Trophoblast cell (in vitro differentiated cells and primary cell): ENCODE measurements around the gene ZSCAN21.

Experiments
- DNase-seq, 2 donors: peaks; one replicate each; pipeline ENCODE4 v3.0.0-alpha.2; 2016
- H2AFZ ChIP-seq: 2 replicates; pipeline ENCODE4 v1.6.1; 2013; ENCODE audit warnings: low read length, moderate library complexity, mild to moderate bottlenecking; ENCODE audit not compliant: insufficient read depth, poor library complexity
- H2AK5ac ChIP-seq: 2 replicates; pipeline ENCODE4 v1.6.1; 2013; ENCODE audit warnings: mild to moderate bottlenecking, low read length
- H2BK120ac ChIP-seq: 2 replicates; pipeline ENCODE4 v1.6.1; 2013; ENCODE audit warnings: low read length, mild to moderate bottlenecking, moderate library complexity; ENCODE audit not compliant: insufficient read depth, poor library complexity
- H2BK12ac ChIP-seq: 2 replicates; pipeline ENCODE4 v1.6.1; 2013; ENCODE audit warnings: mild to moderate bottlenecking, low read length, moderate library complexity
- H2BK5ac ChIP-seq: 2 replicates; pipeline ENCODE4 v1.6.1; 2013; ENCODE audit warnings: low read length, low read depth, moderate library complexity, mild to moderate bottlenecking; ENCODE audit not compliant: poor library complexity
- H3K14ac ChIP-seq: 2 replicates; pipeline ENCODE4 v1.6.1; 2013; ENCODE audit warnings: mild to moderate bottlenecking, low read length
- H3K18ac ChIP-seq: 2 replicates; pipeline ENCODE4 v1.6.1; 2013; ENCODE audit warnings: mild to moderate bottlenecking, low read length
- H3K23ac ChIP-seq: 2 replicates; pipeline ENCODE4 v1.6.1; 2013; ENCODE audit warnings: low read length
- H3K27ac ChIP-seq: 2 replicates; pipeline ENCODE4 v1.5.1; 2013; ENCODE audit warnings: low read depth, mild to moderate bottlenecking, inconsistent platforms, low read length, moderate library complexity
- H3K27me3 ChIP-seq: 2 replicates; pipeline ENCODE4 v1.6.1; 2013; ENCODE audit warnings: inconsistent platforms, mild to moderate bottlenecking, low read length, moderate library complexity; ENCODE audit not compliant: insufficient read depth
- H3K36me3 ChIP-seq, 2 experiments: 1 replicate in 1 of 2; 2 replicates in 1 of 2; pipeline ENCODE4 v1.6.1; 2013; ENCODE audit warnings: low read length in 2 of 2, mild to moderate bottlenecking in 2 of 2, moderate library complexity in 1 of 2; ENCODE audit not compliant: insufficient read depth in 2 of 2, control insufficient read depth in 1 of 2
- H3K4ac ChIP-seq: 2 replicates; pipeline ENCODE4 v1.6.1; 2013; ENCODE audit warnings: low read depth, mild to moderate bottlenecking, low read length, moderate library complexity
- H3K4me1 ChIP-seq, 2 experiments: 1 replicate in 1 of 2; 2 replicates in 1 of 2; pipeline ENCODE4 v1.6.1; 2013; ENCODE audit warnings: low read length in 2 of 2, mild to moderate bottlenecking in 2 of 2, moderate library complexity in 1 of 2; ENCODE audit not compliant: insufficient read depth in 2 of 2, control insufficient read depth in 1 of 2
- H3K4me2 ChIP-seq: 2 replicates; pipeline ENCODE4 v1.6.1; 2013; ENCODE audit warnings: inconsistent platforms, mild to moderate bottlenecking, low read length, moderate library complexity
- H3K4me3 ChIP-seq: 2 replicates; pipeline ENCODE4 v1.5.1; 2013; ENCODE audit warnings: mild to moderate bottlenecking, low read depth, low read length, inconsistent platforms
- H3K79me1 ChIP-seq: one replicate; pipeline ENCODE4 v1.6.1; 2013; ENCODE audit warnings: low read length
- H3K79me2 ChIP-seq: 2 replicates; pipeline ENCODE4 v1.6.1; 2013; ENCODE audit warnings: low read length, mild to moderate bottlenecking; ENCODE audit not compliant: control insufficient read depth, insufficient read depth, poor library complexity
- H3K9ac ChIP-seq: 2 replicates; pipeline ENCODE4 v1.6.1; 2013; ENCODE audit warnings: mild to moderate bottlenecking, low read length
- H3K9me3 ChIP-seq: 2 replicates; pipeline ENCODE4 v1.6.1; 2013; ENCODE audit warnings: low read depth, mild to moderate bottlenecking, control low read depth, inconsistent platforms, low read length; ENCODE audit not compliant: insufficient read depth
- H4K12ac ChIP-seq: 2 replicates; pipeline ENCODE4 v1.6.1; 2013; ENCODE audit warnings: low read depth, mild to moderate bottlenecking, low read length, moderate library complexity
- H4K8ac ChIP-seq: 2 replicates; pipeline ENCODE4 v1.6.1; 2013; ENCODE audit warnings: low read depth, mild to moderate bottlenecking, low read length, moderate library complexity
- H4K91ac ChIP-seq: one replicate; pipeline ENCODE4 v1.6.1; 2013; ENCODE audit warnings: low read depth, mild to moderate bottlenecking, low read length, moderate library complexity
- WGBS: extraction: QIAGEN DNeasy Blood & Tissue Kit; methylation state at CpG from one replicate; pipeline ENCODE4 v1.1.7; 2013; ENCODE audit warnings: missing lambda C conversion rate; ENCODE audit not compliant: insufficient read length, insufficient coverage; ENCODE audit errors: extremely low coverage; 5-methylcytosine and 5-hydroxymethylcytosine counted together

ZSCAN21 gene

GRCh38 chr7:100087055-100087750, 37.6 kb downstream of the ZSCAN21 start:
- peak overlapping the region; percentile 25 for H2BK5ac ChIP-seq
- H3K79me2 ChIP-seq, result peaks cover 6% of the 10 kb centered on the region
- DNase-seq, result peak; percentile 64 to 87
- no peaks in the 10 kb centered on the region for H3K9me3 ChIP-seq
- no peak overlapping the region for H2AK5ac ChIP-seq
- H2AFZ ChIP-seq, result no peak overlapping the region
- no peak overlapping the region for H3K9ac ChIP-seq
- H2BK12ac ChIP-seq, result no peak overlapping the region
- peaks cover 13 to 19% of the 10 kb centered on the region in 2 experiments for H3K36me3 ChIP-seq
- H3K27me3 ChIP-seq, result no peaks in the 10 kb centered on the region
- no CpG with 5 or more reads among the region's 10 CpGs for WGBS
- peaks cover 17% of the 10 kb centered on the region for H3K79me1 ChIP-seq
- no peak overlapping the region for H4K8ac ChIP-seq
- H3K27ac ChIP-seq, result peak overlapping the region; percentile 91
- no peak overlapping the region for H3K4ac ChIP-seq
- H3K23ac ChIP-seq, result no peak overlapping the region
- H3K14ac ChIP-seq, result peak overlapping the region; percentile 62
- H3K4me1 ChIP-seq, result peaks cover 9 to 15% of the 10 kb centered on the region in 2 experiments
- H3K4me2 ChIP-seq, result peak overlapping the region; percentile 17
- H3K4me3 ChIP-seq, result no peak overlapping the region
- peak overlapping the region; percentile 45 for H2BK120ac ChIP-seq
- H4K91ac ChIP-seq, result peak overlapping the region; percentile 76
- H3K18ac ChIP-seq, result no peak overlapping the region
- no peak overlapping the region for H4K12ac ChIP-seq

- Histone ChIP-seq H2AFZ (peak overlapping the region; percentile 50), H3K14ac (peak overlapping the region; percentile 52), H3K79me2 (peaks cover 6% of the 10 kb centered on the region), H3K18ac (peak overlapping the region; percentile 50), H3K4me2 (peak overlapping the region; percentile 56), H2BK120ac (peak overlapping the region; percentile 67), H3K4me1 (peaks cover 9 to 15% of the 10 kb centered on the region in 2 experiments), H3K4me3 (no peak overlapping the region), H2BK5ac (peak overlapping the region; percentile 52), H2BK12ac (peak overlapping the region; percentile 63), H3K4ac (peak overlapping the region; percentile 42), H3K23ac (no peak overlapping the region), H3K27ac (peak overlapping the region; percentile 91), H3K36me3 (peaks cover 23 to 29% of the 10 kb centered on the region in 2 experiments), H4K91ac (peak overlapping the region; percentile 84), H4K12ac (peak overlapping the region; percentile 81), H3K9me3 (no peaks in the 10 kb centered on the region), H4K8ac (peak overlapping the region; percentile 92), H3K9ac (no peak overlapping the region), H3K27me3 (no peaks in the 10 kb centered on the region), H2AK5ac (peak overlapping the region; percentile 28), H3K79me1 (peaks cover 17% of the 10 kb centered on the region)
- no CpG with 5 or more reads among the region's 11 CpGs for WGBS
- no peak for DNase-seq
These were observed 38.6 kb downstream of the ZSCAN21 start for GRCh38 chr7:100088095-100088620.

GRCh38 chr7:100088621-100089457, 39.3 kb downstream of the ZSCAN21 start, which contains the start of gene COPS6:
Gene COPS6 (plus strand): TSS chr7:100088969. CDS start chr7:100088991, 22 bp downstream.
- H2BK12ac ChIP-seq, result peak within 1 kb of the TSS; percentile 63
- no peaks in the 10 kb centered on the region for H3K27me3 ChIP-seq
- H4K8ac ChIP-seq, result peak within 1 kb of the TSS; percentile 92
- H3K27ac ChIP-seq, result peak within 1 kb of the TSS; percentile 91
- H3K36me3 ChIP-seq, result peaks cover 29 to 35% of the 10 kb centered on the region in 2 experiments
- no peaks in the 10 kb centered on the region for H3K9me3 ChIP-seq
- peak within 1 kb of the TSS; percentile 67 for H2BK120ac ChIP-seq
- no peak within 1 kb of the TSS for H3K23ac ChIP-seq
- peak within 1 kb of the TSS; percentile 52 for H2BK5ac ChIP-seq
- H3K4me3 ChIP-seq, result peak within 1 kb of the TSS; percentile 89
- H3K4me2 ChIP-seq, result peak within 1 kb of the TSS; percentile 92
- H3K9ac ChIP-seq, result peak within 1 kb of the TSS; percentile 92
- H3K4me1 ChIP-seq, result peaks cover 9 to 15% of the 10 kb centered on the region in 2 experiments
- H3K14ac ChIP-seq, result peak within 1 kb of the TSS; percentile 75
- peak within 1 kb of the TSS; percentile 42 for H2AK5ac ChIP-seq
- peaks cover 17% of the 10 kb centered on the region for H3K79me1 ChIP-seq
- H2AFZ ChIP-seq, result peak within 1 kb of the TSS; percentile 97
- peak within 1 kb of the TSS; percentile 84 for H4K91ac ChIP-seq
- H3K18ac ChIP-seq, result peak within 1 kb of the TSS; percentile 71
- H3K4ac ChIP-seq, result peak within 1 kb of the TSS; percentile 56
- peaks cover 6% of the 10 kb centered on the region for H3K79me2 ChIP-seq
- no CpG with 5 or more reads among the region's 68 CpGs for WGBS
- H4K12ac ChIP-seq, result peak within 1 kb of the TSS; percentile 81
- peak; percentile 52 to 79 for DNase-seq
